Left cardiac atrium (tissue), 4 donors: ENCODE data around the gene LIN7A. TPM values are rescaled to one million over a fixed set of nuclear protein-coding genes. Genes with fewer than 3 reads are reported as not detected.

Source experiments
- ATAC-seq, 2 donors: fragments of 200-7000 bp; cut with Tn5 transposase; one replicate each; pipeline ENCODE4 v1.9.1; 2020; ENCODE audit warnings: mild to moderate bottlenecking in 2 of 2, moderate library complexity in 2 of 2
- DNase-seq: peaks from one replicate; pipeline ENCODE4 v3.0.0-alpha.2; 2020
- intact Hi-C, 2 donors: fragments of 100-400 bp; cut with DNase I; formaldehyde crosslinking; loops; one replicate each; pipeline versions ENCODE4 v1.14.1 to v1.15.1; 2022 to 2023
- long read RNA-seq: library from polyadenylated mRNA; unstranded; transcript quantifications from one replicate; pipeline ENCODE4 v2.0.0, GENCODE V29; 2021
- total RNA-seq, 2 donors: library from RNA; stranded (reverse); fragmentation: NEBNext Ultra II Directional; extraction: Animal tissue kit (Norgen Biotek cat#: 25700); gene quantifications; one replicate each; pipeline ENCODE4 v1.2.1, GENCODE V29; 2021
- donor health status: DM: no; HTN: yes; CAD: no.
- donor health status: DM: no; HTN: yes; CAD: no; lungs with severe emphysema.
- donor health status: DM: yes; HTN: yes; CAD: no.
- donor health status: Dilated cardiomyopathy.

Gene LIN7A
- 10 to 100 TPM; 13.6 to 16.1 TPM for total RNA-seq
- long read RNA-seq, full-length matches to known transcripts = 7 of 8 reads
- long read RNA-seq, partial matches to known transcripts = 0 of 8 reads
- long read RNA-seq, other reads (novel, unspliced or antisense) = 1 of 8 reads

- peak; percentile 66 for DNase-seq
- intact Hi-C loops = loop anchor here in 1 of 2 donors (5.0 kb wide), 2 partner anchors 60 to 100 kb away; no protein-coding TSS in a partner anchor
- peak; percentile 78 to 79 for ATAC-seq
These were observed at the start of gene LIN7A for GRCh38 chr12:80937391-80938238. LIN7A (minus strand) TSS chr12:80937934; CDS start chr12:80937722, 212 bp downstream.

GRCh38 chr12:80986224-80986623 lies 48.5 kb upstream of the LIN7A start:
- ATAC-seq (peak in 1 of 2 donors; percentile 67), DNase-seq (no peak)
- intact Hi-C loops = no loop called here

GRCh38 chr12:80979816-80980215 lies 42.1 kb upstream of the LIN7A start:
- intact Hi-C loops = no loop called here
- no peak for ATAC-seq
- no peak for DNase-seq

- intact Hi-C loops = no loop called here
- DNase-seq (no peak), ATAC-seq (no peak)
These were observed 41.5 kb upstream of the LIN7A start for GRCh38 chr12:80979251-80979650.

- no peak for DNase-seq
- intact Hi-C loops = no loop called here
- ATAC-seq = no peak
These were observed 39.6 kb upstream of the LIN7A start for GRCh38 chr12:80977346-80977745.

GRCh38 chr12:80968326-80968725 lies 30.6 kb upstream of the LIN7A start:
- intact Hi-C loops = no loop called here
- DNase-seq (no peak), ATAC-seq (no peak)

- intact Hi-C loops = no loop called here
- DNase-seq (no peak), ATAC-seq (no peak)
These were observed 29.8 kb upstream of the LIN7A start for GRCh38 chr12:80967565-80967964.

GRCh38 chr12:80966001-80966400 lies 28.3 kb upstream of the LIN7A start:
- no peak for DNase-seq
- intact Hi-C loops = no loop called here
- ATAC-seq = no peak

- intact Hi-C loops = no loop called here
- ATAC-seq (no peak), DNase-seq (no peak)
These were observed 20.4 kb upstream of the LIN7A start for GRCh38 chr12:80958162-80958561.

- intact Hi-C loops = no loop called here
- no peak for ATAC-seq
- no peak for DNase-seq
These were observed 17.3 kb upstream of the LIN7A start for GRCh38 chr12:80954857-80955520.

- intact Hi-C loops = no loop called here
- DNase-seq = no peak
- ATAC-seq = no peak
These were observed 14.7 kb upstream of the LIN7A start for GRCh38 chr12:80952443-80952842.

- ATAC-seq = no peak
- intact Hi-C loops = no loop called here
- DNase-seq = no peak
These were observed 8.9 kb upstream of the LIN7A start for GRCh38 chr12:80946591-80946990.

GRCh38 chr12:80943338-80943737 lies 5.6 kb upstream of the LIN7A start:
- DNase-seq (no peak), ATAC-seq (no peak)
- intact Hi-C loops = loop anchor here in 1 of 2 donors (5.0 kb wide), 1 partner anchor 106 kb away; no protein-coding TSS in a partner anchor

- DNase-seq (no peak), ATAC-seq (no peak)
- intact Hi-C loops = loop anchor here in 1 of 2 donors (5.0 kb wide), 1 partner anchor 105 kb away; no protein-coding TSS in a partner anchor
These were observed 4.2 kb upstream of the LIN7A start for GRCh38 chr12:80941916-80942315.

- DNase-seq (no peak), ATAC-seq (no peak)
- intact Hi-C loops = loop anchor here in 1 of 2 donors (5.0 kb wide), 2 partner anchors 62 to 102 kb away; no protein-coding TSS in a partner anchor
These were observed 1.7 kb upstream of the LIN7A start for GRCh38 chr12:80939231-80939950.

GRCh38 chr12:80938397-80938796 lies 663 bp upstream of the LIN7A start:
- ATAC-seq = no peak
- intact Hi-C loops = loop anchor here in 1 of 2 donors (5.0 kb wide), 2 partner anchors 61 to 101 kb away; no protein-coding TSS in a partner anchor
- no peak for DNase-seq

GRCh38 chr12:80936642-80937390 lies 918 bp downstream of the LIN7A start:
- intact Hi-C loops = loop anchor here in 1 of 2 donors (5.0 kb wide), 2 partner anchors 60 to 100 kb away; no protein-coding TSS in a partner anchor
- DNase-seq = peak; percentile 40
- ATAC-seq = peak; percentile 75 to 87

GRCh38 chr12:80936353-80936641 lies 1.4 kb downstream of the LIN7A start:
- no peak for DNase-seq
- peak; percentile 60 to 71 for ATAC-seq
- intact Hi-C loops = loop anchor here in 1 of 2 donors (5.0 kb wide), 2 partner anchors 59 to 99 kb away; no protein-coding TSS in a partner anchor
